Mammary epithelial cell (primary cell): ENCODE data around the gene NNMT.

Experiments
- EZH2 ChIP-seq: IDR thresholded peaks from 2 replicates; pipeline ENCODE4 v1.6.1; 2012; ENCODE audit warnings: low read length, inconsistent platforms, borderline replicate concordance
- TF ChIP-seq, protein P1 (sequence below), 2 donors: IDR thresholded peaks in 1 of 2; conservative IDR thresholded peaks in 1 of 2; 2 replicates each; pipeline ENCODE4 v1.5.1; 2011 to 2012; ENCODE audit warnings: inconsistent platforms in 2 of 2, low read length in 2 of 2, mild to moderate bottlenecking in 2 of 2, control low read depth in 1 of 2, low read depth in 1 of 2; ENCODE audit not compliant: insufficient read depth in 1 of 2; ENCODE audit errors: extremely low read depth in 1 of 2

DNA sequence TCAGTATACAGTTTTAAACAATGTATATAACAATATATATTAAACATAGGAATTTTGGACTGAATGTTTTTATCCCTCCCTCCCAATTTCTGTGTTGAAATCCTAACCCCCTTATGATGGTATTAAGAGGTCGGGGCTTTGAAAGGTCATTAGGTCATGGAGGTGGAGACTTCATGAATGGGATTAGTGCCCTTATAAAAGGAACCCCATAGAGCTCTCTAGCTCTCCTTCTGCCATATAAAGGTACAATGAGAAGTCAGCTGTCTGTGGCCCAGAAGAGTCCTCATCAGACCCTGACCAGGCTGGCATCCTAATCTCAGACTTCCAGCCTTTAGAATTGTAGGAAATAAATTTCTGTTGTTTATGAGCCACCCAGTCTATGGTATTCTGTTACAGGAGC is 6.5 kb downstream of the NNMT start:
- TF ChIP-seq, protein P1, sequence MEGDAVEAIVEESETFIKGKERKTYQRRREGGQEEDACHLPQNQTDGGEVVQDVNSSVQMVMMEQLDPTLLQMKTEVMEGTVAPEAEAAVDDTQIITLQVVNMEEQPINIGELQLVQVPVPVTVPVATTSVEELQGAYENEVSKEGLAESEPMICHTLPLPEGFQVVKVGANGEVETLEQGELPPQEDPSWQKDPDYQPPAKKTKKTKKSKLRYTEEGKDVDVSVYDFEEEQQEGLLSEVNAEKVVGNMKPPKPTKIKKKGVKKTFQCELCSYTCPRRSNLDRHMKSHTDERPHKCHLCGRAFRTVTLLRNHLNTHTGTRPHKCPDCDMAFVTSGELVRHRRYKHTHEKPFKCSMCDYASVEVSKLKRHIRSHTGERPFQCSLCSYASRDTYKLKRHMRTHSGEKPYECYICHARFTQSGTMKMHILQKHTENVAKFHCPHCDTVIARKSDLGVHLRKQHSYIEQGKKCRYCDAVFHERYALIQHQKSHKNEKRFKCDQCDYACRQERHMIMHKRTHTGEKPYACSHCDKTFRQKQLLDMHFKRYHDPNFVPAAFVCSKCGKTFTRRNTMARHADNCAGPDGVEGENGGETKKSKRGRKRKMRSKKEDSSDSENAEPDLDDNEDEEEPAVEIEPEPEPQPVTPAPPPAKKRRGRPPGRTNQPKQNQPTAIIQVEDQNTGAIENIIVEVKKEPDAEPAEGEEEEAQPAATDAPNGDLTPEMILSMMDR (conservative IDR thresholded peaks at IDR 0.05 in 1 of 2, IDR thresholded peaks at IDR 0.05 in 1 of 2; ENCODE audit: extremely low read depth in 1 of 2, insufficient read depth in 1 of 2, low read depth in 1 of 2, low read length in 2 of 2), result no peak
- no peak for TF ChIP-seq EZH2
